Activated CD4-positive, alpha-beta T cell treated with anti-CD3 and anti-CD28 coated beads, Interleukin-2, amount 10 ng/mL, durations not matched to agents 7 days and 5 days (primary cell): ENCODE data around the gene ZNF43. TPM values are rescaled to one million over a fixed set of nuclear protein-coding genes. Genes with fewer than 3 reads are reported as not detected.
A peak's percentile ranks its signal among the peaks of the same experiment; 100 is the strongest.
"Not testable (repeated sequence)": the region's sequence is repeated elsewhere in the genome, so short reads cannot be mapped to it uniquely, and the experiment has no call there.

Experiments
- CTCF ChIA-PET: fragments of 350-600 bp; sonication (Branson Sonifier 250); formaldehyde crosslinking; loops from one replicate; lab custom pipeline; 2021; ENCODE audit warnings: antibody characterized with exemption; lab: Charles Lee
- POLR2A ChIA-PET: fragments of 350-600 bp; sonication (Branson Sonifier 250); formaldehyde crosslinking; loops from one replicate; lab custom pipeline; 2021; ENCODE audit warnings: antibody characterized with exemption; lab: Charles Lee
- DNase-seq: peaks from one replicate; pipeline ENCODE4 v3.0.0-alpha.2; 2020
- H3K27ac Mint-ChIP-seq: one replicate; pipeline ENCODE4 v1.8.0; 2021; ENCODE audit warnings: mild to moderate bottlenecking, moderate library complexity, mixed read lengths
- H3K27me3 Mint-ChIP-seq: one replicate; pipeline ENCODE4 v1.8.0; 2021; ENCODE audit warnings: mixed read lengths
- H3K36me3 Mint-ChIP-seq: one replicate; pipeline ENCODE4 v1.8.0; 2021; ENCODE audit warnings: low read depth, mixed read lengths
- H3K4me1 Mint-ChIP-seq: one replicate; pipeline ENCODE4 v1.8.0; 2021; ENCODE audit warnings: mixed read lengths
- H3K4me3 Mint-ChIP-seq: one replicate; pipeline ENCODE4 v1.8.0; 2021; ENCODE audit warnings: mild to moderate bottlenecking, moderate library complexity, mixed read lengths
- H3K9me3 Mint-ChIP-seq: one replicate; pipeline ENCODE4 v1.8.0; 2021; ENCODE audit warnings: mixed read lengths
- total RNA-seq, 2 experiments: library from RNA; stranded (reverse); gene quantifications; one replicate each; pipeline ENCODE4 v1.2.3, GENCODE V29; 2021

Gene ZNF43
- total RNA-seq = 10 to 100 TPM; 29.6 to 34.6 TPM

DNA sequence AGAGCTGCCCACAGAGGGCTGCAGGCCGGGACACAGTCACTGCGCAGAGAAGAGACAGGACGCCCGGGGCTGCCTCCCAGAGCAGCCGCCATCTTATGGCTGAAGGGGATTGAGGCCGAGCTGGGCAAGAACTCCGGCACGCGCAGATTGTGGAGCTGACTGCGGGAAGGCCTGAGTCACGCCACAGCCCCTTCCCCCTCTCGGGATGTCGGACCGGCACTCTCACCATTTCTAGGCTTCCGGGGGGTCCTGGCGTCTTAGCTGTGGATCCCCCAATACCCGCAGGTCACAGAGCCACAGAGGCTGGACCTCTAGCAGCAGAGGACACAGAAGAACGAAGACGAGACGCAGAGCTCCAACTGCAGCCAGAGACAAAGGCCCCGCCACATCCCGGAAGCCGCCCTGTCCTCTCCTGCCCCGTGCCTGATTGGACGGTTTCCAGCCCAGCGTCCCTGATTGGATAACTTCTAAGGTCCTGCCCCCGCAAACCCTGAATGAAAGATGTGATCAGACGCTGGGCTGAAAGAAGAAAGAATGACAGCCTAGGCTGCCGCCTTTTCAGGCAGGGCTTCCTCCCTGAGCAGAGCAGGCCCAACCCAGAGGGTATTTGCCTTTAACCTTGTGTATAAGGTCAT is at the start of gene ZNF43:
Gene ZNF43 (minus strand): TSS at position 373 of the 635 bp plus-strand sequence. CDS start 144 bp downstream, at position 229.
- peak; percentile 96 for DNase-seq
- peak within 1 kb of the TSS; percentile 98 for H3K4me3 Mint-ChIP-seq
- peak within 1 kb of the TSS; percentile 99 for H3K27ac Mint-ChIP-seq
- H3K27me3 Mint-ChIP-seq = no peaks in the 10 kb centered on the region
- POLR2A ChIA-PET = interaction anchor here (0.6 to 1.6 kb wide), 5 partner anchors 9 to 429 kb away, joined by 3 to 23 read pairs (median 4); partner anchors contain the start of genes ZNF100 and ZNF257
- peaks cover 23% of the 10 kb centered on the region for H3K4me1 Mint-ChIP-seq
- peaks cover 66% of the 10 kb centered on the region for H3K36me3 Mint-ChIP-seq
- CTCF ChIA-PET = interaction anchor here (0.6 to 3.5 kb wide), 5 partner anchors 9 to 16 kb away, joined by 3 to 20 read pairs (median 4); no protein-coding TSS in a partner anchor
- peaks cover 22% of the 10 kb centered on the region for H3K9me3 Mint-ChIP-seq

DNA sequence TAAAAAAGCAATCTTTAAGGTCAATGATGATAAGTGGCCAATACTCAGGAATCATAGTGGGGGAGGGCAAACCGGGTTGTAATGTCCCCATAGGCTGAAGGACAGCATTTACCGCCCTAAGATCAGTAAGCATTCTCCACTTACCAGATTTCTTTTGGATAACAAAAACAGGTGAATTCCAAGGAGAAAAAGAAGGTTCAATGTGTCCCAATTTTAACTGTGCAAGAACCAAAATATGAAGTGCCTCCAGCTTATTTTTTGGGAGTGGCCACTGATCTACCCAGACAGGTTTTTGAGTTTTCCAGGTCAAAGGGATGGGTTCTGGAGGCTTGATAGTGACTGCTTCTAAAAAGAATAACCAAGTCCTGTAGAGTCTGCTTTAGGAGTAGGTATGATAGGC is 49.5 kb upstream of the ZNF43 start:
- H3K4me1 Mint-ChIP-seq, CTCF ChIA-PET, H3K36me3 Mint-ChIP-seq, H3K27ac Mint-ChIP-seq, POLR2A ChIA-PET, H3K4me3 Mint-ChIP-seq, H3K27me3 Mint-ChIP-seq, DNase-seq: not testable (repeated sequence)
- peaks cover 33% of the 10 kb centered on the region for H3K9me3 Mint-ChIP-seq

DNA sequence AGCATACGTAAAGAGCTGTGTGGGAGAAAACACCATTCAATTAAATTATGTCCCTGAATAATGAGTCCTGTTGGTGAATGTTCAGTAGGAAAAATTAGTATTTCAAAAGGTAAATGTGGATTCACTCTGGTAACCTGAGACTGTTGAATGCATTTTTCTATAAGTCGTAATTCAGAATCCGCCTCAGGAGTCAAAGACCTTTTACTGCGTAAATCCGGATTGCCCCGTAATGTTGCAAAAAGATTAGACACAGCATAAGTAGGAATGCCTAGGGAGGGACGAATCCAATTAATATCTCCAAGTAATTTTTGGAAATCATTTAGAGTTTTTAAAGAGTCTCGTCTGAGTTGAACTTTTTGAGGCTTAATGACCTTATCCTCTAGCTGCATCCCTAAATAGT is 48.8 kb upstream of the ZNF43 start:
- H3K4me3 Mint-ChIP-seq, H3K27ac Mint-ChIP-seq, H3K4me1 Mint-ChIP-seq, H3K27me3 Mint-ChIP-seq, DNase-seq, CTCF ChIA-PET, POLR2A ChIA-PET, H3K36me3 Mint-ChIP-seq: not testable (repeated sequence)
- peaks cover 37% of the 10 kb centered on the region for H3K9me3 Mint-ChIP-seq

DNA sequence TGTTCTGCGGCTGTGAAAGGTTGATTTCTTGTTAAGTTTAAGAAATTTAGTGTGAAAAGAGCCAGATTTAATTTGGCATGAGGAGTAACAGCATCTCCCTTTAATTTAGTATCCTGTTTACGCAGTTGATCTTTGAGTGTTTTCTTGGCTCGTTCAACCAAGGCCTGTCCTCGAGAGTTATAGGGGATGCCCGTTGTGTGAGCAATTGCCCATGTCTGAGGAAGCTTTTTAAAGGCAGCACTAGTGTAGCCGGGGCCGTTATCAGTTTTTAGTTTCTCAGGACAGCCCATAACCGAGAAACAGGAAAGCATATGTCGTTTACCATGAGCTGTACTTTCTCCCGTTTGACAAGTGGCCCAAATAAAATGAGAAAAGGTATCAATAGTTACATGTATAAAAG is 47.5 kb upstream of the ZNF43 start:
- no peak overlapping the region for H3K4me3 Mint-ChIP-seq
- H3K36me3 Mint-ChIP-seq = no peaks in the 10 kb centered on the region
- H3K9me3 Mint-ChIP-seq = peaks cover 31% of the 10 kb centered on the region
- no peak overlapping the region for H3K27ac Mint-ChIP-seq
- ChIA-PET POLR2A (no interaction called here), CTCF (no interaction called here)
- H3K4me1 Mint-ChIP-seq = no peaks in the 10 kb centered on the region
- H3K27me3 Mint-ChIP-seq = no peaks in the 10 kb centered on the region
- DNase-seq = no peak

DNA sequence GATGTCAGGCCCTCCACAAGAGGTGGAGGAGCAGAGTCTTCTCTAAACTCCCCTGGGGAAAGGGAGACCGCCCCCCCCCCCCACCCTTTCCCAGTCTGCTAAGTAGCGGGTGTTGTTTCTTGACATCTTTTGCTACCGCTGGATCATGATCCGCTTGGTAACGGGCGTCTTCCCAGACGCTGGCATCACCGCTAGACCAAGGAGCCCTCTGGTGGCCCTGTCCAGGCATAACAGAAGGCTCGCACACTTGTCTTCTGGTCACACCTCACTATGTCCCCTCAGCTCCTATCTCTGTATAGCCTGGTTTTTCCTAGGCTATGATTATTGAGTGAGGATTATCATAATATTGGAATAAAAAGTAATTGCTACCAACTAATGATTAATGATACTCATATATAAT is 44.8 kb upstream of the ZNF43 start:
- CTCF ChIA-PET, H3K36me3 Mint-ChIP-seq, H3K27ac Mint-ChIP-seq, H3K4me1 Mint-ChIP-seq, POLR2A ChIA-PET, H3K27me3 Mint-ChIP-seq, H3K4me3 Mint-ChIP-seq: not testable (repeated sequence)
- peak; percentile 18 for DNase-seq
- peaks cover 29% of the 10 kb centered on the region for H3K9me3 Mint-ChIP-seq

DNA sequence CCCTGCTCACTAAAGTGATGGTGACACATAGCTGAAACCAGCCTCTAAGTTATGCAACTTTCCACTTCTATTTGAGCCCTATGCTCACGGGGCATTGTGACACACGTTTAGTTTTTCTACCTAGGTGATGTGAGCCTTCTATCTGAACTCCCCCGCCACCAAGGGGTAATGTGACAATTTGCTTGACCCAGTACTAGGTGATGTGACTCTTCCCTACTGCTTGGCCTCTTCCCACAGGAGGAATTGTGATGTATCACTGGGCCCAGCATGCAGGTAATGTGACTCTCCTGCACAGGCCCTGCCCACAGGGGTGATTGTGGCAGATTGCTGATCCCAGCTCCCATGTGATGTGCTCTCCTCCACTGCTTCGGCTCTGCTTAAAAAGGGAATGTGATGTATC is 42.7 kb upstream of the ZNF43 start:
- CTCF ChIA-PET = no interaction called here
- no peak overlapping the region for H3K4me3 Mint-ChIP-seq
- POLR2A ChIA-PET = no interaction called here
- H3K27ac Mint-ChIP-seq = no peak overlapping the region
- H3K4me1 Mint-ChIP-seq = no peaks in the 10 kb centered on the region
- H3K9me3 Mint-ChIP-seq = peaks cover 28% of the 10 kb centered on the region
- no peaks in the 10 kb centered on the region for H3K36me3 Mint-ChIP-seq
- no peak for DNase-seq
- no peaks in the 10 kb centered on the region for H3K27me3 Mint-ChIP-seq

DNA sequence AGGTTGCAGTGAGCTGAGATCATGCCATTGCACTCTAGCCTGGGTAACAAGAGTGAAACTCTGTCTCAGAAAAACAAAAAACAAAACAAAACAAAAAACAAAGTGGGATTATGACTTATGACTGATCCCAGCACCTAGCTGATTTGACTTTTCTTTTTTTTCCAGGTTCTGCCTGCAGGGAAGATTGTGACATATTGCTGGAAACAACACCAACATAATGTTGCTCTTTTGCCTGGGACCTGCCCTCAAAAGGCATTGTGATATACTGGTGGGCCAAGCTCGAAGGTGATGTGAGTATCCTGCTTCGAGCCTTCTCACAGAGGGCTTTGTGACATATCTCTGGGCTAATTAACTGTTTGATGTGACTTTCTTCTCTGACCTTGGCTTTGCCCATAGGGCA is 42.0 kb upstream of the ZNF43 start:
- Mint-ChIP-seq H3K4me1 (no peaks in the 10 kb centered on the region), H3K27ac (no peak overlapping the region), H3K4me3 (no peak overlapping the region), H3K27me3 (no peaks in the 10 kb centered on the region), H3K36me3 (no peaks in the 10 kb centered on the region), H3K9me3 (peaks cover 22% of the 10 kb centered on the region)
- ChIA-PET POLR2A (no interaction called here), CTCF (no interaction called here)
- DNase-seq = no peak

DNA sequence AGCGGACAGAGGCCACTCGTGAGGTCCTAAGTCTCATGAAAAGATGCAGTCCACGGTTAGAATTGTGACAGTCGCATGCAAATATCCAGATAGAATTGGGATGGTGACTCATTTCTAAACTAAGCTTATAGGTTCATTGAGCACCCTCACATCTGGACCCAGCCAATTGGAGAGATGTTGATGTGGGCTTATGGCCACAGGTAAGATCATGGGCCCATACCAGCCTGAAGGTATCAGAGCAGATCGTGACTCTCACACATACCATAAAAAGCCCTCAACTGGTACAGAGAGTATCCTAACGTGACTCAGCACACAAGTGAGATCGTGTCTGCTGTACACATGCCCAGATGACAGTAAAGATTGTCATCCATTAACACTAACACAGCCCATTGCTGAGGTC is 40.6 kb upstream of the ZNF43 start:
- H3K27ac Mint-ChIP-seq, H3K36me3 Mint-ChIP-seq, POLR2A ChIA-PET, CTCF ChIA-PET, DNase-seq, H3K4me1 Mint-ChIP-seq, H3K27me3 Mint-ChIP-seq, H3K4me3 Mint-ChIP-seq: not testable (repeated sequence)
- peaks cover 20% of the 10 kb centered on the region for H3K9me3 Mint-ChIP-seq

DNA sequence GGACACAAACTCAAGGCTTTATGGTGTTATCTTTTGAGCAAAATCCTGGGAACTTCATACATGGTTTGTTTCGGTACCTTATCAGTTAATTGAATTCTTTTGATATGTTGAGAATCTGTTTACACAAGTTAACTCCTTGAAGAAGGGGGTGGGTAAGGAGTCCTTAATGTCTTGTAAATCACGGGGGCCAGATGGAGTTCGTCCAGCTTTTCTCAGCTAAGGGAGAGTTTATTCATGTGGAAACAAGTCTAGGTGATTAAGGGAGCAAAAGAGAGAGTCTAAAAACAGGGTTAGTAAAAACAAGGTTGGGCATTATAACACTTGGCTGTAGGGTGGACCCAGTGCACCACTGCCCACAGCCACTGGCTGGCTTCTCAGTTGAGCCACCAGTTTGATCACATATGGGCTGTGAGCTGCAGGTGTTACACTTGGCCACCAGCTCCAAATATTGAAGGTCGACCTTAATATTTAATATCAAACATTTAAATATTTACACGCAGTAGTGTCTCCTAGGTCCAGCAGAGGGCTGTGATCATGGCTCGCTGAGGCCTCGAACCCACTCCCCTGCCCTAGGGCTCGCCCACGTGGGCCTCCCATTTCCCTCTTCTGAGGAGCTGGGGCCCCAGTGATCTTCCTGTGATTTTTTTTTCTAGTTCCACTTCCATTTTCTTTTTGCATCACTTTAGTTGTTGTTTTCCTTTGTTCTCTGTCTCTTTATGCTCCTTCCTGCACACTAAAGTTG is 21.0 kb upstream of the ZNF43 start:
- ChIA-PET CTCF (interaction anchor here (0.8 kb wide), 1 partner anchor 19 kb away, joined by 4 read pairs; no protein-coding TSS in a partner anchor), POLR2A (no interaction called here)
- Mint-ChIP-seq H3K4me1 (peaks cover 8% of the 10 kb centered on the region), H3K4me3 (no peak overlapping the region), H3K27me3 (no peaks in the 10 kb centered on the region), H3K36me3 (peaks cover 15% of the 10 kb centered on the region), H3K27ac (no peak overlapping the region), H3K9me3 (peaks cover 29% of the 10 kb centered on the region)
- no peak for DNase-seq

DNA sequence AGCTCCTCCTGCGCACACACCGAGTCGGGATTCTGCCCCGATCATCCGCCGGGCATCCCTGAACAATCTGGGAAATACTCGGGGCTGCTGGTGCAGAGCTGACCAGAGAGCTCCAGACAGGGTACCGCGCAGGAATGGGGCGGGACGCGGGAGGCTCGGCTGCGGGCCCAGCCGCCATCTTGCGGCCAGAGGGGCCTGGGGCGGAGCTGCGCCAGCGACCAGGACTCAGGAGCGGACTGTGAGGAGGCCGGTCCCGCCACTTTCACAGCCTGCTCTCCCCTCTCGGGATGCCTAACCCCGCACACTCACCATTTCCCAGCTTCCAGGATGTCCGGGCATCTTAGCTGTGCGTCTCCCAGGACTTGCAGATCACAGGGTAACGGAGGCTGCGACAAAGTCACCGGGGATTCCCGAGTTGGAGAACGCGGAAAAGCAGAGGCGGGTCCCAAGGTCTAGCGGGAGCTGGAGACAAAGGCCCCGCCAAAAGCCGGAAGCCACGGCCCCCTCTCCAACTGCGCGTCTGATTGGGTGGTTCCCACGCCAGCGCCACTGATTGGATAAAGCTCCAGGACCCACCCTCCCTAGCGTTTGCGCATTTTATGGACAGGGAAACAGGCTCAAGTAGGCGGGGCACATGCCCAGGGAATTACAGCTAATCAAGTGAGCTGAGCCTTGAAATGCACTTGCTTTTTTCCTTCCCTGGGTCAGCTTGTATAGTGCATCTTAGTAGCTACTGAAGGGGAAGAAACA is 15.8 kb upstream of the ZNF43 start:
- POLR2A ChIA-PET = interaction anchor here (1.9 kb wide), 1 partner anchor 16 kb away, joined by 23 read pairs; the partner anchor contains the start of gene ZNF43
- peak; percentile 92 for DNase-seq
- peaks cover 53% of the 10 kb centered on the region for H3K36me3 Mint-ChIP-seq
- H3K4me3 Mint-ChIP-seq = peak overlapping the region; percentile 90
- CTCF ChIA-PET = interaction anchor here (0.7 to 2.8 kb wide), 3 partner anchors 15 to 249 kb away, joined by 3 to 20 read pairs (median 3); partner anchors contain the start of genes ZNF100 and ZNF43
- H3K27me3 Mint-ChIP-seq = no peaks in the 10 kb centered on the region
- H3K27ac Mint-ChIP-seq = peak overlapping the region; percentile 95
- peaks cover 22% of the 10 kb centered on the region for H3K4me1 Mint-ChIP-seq
- peaks cover 27% of the 10 kb centered on the region for H3K9me3 Mint-ChIP-seq

DNA sequence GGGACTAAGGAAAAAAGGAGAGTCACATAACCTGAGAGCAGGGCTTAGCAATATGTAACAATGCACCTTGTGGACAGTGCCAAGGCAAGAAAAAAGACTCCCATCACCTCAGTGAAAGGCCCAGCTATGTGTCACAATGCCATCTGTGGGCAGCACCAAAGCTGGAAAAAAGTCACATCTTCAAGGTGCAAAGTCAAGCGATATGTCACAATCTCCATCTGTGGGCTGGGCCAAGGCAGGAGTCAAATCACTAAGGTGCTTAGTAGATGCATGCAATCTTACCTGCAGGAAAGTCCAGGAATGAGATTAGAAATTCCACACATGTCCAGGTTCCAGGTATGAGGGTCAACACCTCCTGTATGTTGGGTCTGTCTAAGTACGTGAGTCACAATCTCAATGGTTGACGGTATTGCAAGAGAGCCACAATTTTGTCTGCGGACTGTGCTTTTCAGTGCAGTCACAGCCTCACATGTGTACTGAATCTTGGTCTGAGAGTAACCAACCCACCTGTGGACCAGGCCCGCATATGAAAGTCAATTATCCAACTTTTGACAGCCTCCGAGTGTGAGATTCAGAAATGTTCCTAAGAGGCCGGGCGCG is 14.8 kb upstream of the ZNF43 start:
- DNase-seq = no peak
- peaks cover 63% of the 10 kb centered on the region for H3K36me3 Mint-ChIP-seq
- H3K4me1 Mint-ChIP-seq = peaks cover 26% of the 10 kb centered on the region
- H3K9me3 Mint-ChIP-seq = peaks cover 26% of the 10 kb centered on the region
- peak overlapping the region; percentile 73 for H3K27ac Mint-ChIP-seq
- CTCF ChIA-PET = interaction anchor here (0.7 to 2.8 kb wide), 2 partner anchors 14 to 248 kb away, joined by 3 to 20 read pairs; partner anchors contain the start of gene ZNF43
- POLR2A ChIA-PET = interaction anchor here (0.6 to 1.9 kb wide), 2 partner anchors 15 to 1432 kb away, joined by 3 to 23 read pairs; partner anchors contain the start of gene ZNF43
- no peaks in the 10 kb centered on the region for H3K27me3 Mint-ChIP-seq
- peak overlapping the region; percentile 90 for H3K4me3 Mint-ChIP-seq

DNA sequence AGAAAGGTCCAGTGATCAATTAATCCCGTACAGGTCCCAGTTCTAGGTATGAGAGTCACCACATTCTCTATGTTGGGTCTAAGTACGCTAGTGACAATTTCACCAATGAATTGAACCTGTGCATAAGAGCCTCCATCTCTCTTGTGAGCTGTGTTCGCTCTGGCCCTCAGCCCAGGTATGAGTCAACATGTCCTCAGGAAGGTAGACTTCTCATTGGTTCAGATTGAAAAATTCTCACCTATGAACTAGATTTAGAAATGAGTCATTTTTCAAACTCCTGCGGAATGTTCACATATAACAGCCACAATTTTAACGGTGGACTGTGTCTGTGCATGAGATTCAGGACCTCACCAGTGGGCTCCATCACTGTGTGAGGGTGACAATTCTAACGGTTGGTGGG is 12.7 kb upstream of the ZNF43 start:
- ChIA-PET CTCF (no interaction called here), POLR2A (no interaction called here)
- H3K36me3 Mint-ChIP-seq = peaks cover 77% of the 10 kb centered on the region
- H3K4me1 Mint-ChIP-seq = peaks cover 26% of the 10 kb centered on the region
- H3K27ac Mint-ChIP-seq = no peak overlapping the region
- H3K27me3 Mint-ChIP-seq = no peaks in the 10 kb centered on the region
- no peak for DNase-seq
- no peak overlapping the region for H3K4me3 Mint-ChIP-seq
- H3K9me3 Mint-ChIP-seq = peaks cover 27% of the 10 kb centered on the region
